GM18867 (cell line): ENCODE results near the gene PTPRM.
"Not testable (repeated sequence)": the region's sequence is repeated elsewhere in the genome, so short reads cannot be mapped to it uniquely, and the experiment has no call there.

Experiments used
- ATAC-seq: cut with Tn5 transposase; IDR thresholded peaks from one replicate; pipeline ENCODE4 v1.9.1; 2021; ENCODE audit warnings: mild to moderate bottlenecking, moderate library complexity; ENCODE audit not compliant: unreplicated experiment

PTPRM gene

DNA sequence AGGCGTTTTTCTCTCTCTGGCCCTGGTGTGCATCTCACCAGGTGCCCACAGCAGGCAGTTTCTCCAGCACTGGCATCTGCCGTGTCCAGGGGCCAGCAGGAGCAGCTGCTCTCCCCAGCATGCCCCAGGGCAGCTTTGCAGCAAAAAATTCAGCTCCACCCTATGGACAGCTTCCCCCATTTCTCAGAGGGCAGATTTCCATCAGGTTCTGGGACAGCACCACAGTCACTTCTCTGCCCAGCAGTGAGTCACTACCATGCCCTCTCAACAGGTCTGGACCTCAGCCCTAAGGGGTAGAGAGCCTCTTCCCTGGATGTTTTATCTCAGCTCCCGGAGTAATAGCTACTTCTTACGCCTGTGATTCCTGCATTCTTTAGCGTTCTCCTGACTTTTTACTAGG is 871.9 kb downstream of the PTPRM start:
- ATAC-seq = no peak

DNA sequence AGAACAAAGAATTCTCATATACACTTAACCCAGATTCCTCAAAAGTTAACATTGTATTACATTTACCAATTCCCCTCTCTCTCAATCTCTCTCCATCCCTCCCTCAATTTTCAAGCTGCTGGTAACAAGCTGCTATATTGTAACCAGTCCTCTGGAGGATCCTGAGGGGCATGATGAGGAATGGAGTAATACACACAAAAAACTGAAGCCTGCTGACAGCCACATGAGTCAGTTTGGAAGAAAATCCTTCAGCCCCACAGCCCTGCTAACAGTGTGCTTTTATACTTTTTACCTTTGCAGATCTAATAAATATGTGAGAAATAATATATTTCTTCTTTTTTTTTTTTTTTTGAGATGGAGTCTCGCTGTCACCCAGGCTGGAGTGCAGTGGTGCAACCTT is 876.4 kb downstream of the PTPRM start:
- ATAC-seq = no peak

DNA sequence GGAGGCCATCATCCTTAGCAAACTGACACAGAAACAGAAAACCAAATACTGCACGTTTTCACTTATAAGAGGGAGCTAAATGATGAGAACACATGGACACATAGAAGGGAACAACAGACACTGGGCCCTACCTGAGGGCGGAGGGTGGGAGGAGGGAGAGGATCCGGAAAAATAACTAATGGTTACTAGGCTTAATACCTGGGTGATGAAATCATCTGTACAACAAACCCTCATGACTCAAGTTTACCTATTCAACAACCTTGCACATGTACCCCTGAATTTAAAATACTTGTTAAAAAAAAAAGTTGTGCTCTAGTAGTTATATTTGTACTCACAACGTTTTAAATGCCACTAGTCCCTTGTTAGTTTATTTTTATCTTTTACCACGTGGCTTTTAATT is 879.8 kb downstream of the PTPRM start:
- not testable (repeated sequence) for ATAC-seq

DNA sequence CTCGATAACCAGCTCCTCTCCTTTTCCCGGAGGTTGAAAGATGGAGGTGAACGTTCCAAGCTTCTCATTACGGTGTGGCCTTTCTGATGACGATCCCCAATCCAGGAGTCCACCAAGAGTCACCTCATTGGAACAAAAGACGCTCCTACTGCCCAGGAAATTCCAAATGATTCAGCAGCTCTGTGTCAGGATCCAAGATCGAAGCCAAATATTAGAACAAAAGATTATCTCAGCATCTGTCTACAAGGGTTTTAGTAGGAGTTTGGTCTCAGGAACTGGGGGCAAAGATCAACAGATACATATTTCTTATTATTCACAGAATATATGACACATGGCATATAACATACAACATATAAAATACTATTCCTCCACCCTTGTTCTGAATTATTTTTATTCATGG is 881.0 kb downstream of the PTPRM start:
- no peak for ATAC-seq

- no peak for ATAC-seq
Observed at GRCh38 chr18:8450013-8450412, 882.9 kb downstream of the PTPRM start.

DNA sequence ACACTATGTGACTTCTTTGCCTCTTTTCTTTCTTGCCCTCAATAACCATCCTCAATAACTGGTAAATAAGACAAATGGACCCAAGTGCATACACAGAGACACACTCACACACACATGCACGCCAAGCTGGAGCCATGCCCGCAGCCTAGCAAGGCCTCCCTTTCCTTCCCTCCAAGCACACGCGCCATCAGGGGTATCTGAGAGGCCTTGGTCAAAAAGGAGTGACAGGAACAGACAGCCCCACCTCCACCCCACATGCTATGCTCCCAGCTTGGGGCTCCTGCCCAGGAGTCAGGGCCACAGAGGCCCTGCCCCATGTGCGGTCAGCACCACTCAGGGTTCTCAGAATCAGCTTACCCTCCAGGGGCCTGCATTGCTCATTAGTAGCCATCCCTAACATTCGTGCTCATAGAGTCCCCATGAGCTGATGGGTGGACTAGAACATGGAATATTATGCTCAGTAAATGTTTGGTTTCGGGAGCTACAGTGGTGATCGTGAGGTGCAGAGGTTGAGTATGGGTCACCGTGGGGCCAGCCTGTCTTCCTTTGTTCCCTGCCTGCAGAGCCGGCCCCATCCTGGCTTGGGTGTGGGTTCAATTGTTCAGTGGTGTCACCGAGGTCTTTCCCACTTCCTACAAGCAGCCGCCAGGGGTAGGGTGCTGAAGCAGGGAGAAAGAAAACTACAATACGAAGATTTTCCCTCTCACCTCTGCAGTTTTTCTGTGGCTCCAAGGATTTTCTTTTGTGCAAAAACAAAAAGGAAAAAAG is 884.0 kb downstream of the PTPRM start:
- no peak for ATAC-seq

GRCh38 chr18:8453528-8453927 is 886.4 kb downstream of the PTPRM start:
- ATAC-seq = no peak

DNA sequence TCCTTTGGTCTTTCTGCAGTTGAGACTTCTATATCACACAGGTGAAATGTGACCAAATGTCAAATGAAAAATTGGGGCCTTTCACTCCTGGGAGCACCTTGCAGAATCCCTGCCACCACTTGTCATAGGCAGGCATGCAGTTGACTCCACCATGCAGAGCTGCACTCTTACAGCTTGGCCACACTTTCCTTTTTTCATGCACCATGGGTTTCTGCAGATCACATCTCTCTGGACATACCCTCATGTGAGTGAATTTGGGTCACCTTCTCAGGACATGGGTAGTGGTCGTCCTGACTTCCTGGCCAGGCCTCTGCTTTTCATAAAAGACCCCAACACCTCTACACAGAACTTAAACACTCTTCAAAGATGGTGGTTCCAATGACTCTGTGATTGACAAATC is 887.0 kb downstream of the PTPRM start:
- ATAC-seq = no peak

GRCh38 chr18:8455661-8456614 is 888.8 kb downstream of the PTPRM start:
- no peak for ATAC-seq
